Fibroblast of the aortic adventitia (primary cell): ENCODE measurements around the gene KLHDC9. TPM values are rescaled to one million over a fixed set of nuclear protein-coding genes. Genes with fewer than 3 reads are reported as not detected.

Experiments
- DNase-seq: peaks from one replicate; pipeline ENCODE4 v3.0.0-alpha.2; 2010; ENCODE audit warnings: low read depth
- H3K4me3 ChIP-seq: 2 replicates; pipeline ENCODE4 v1.5.1; 2011; ENCODE audit warnings: low read depth, mild to moderate bottlenecking, control low read depth, low read length, moderate library complexity
- total RNA-seq: library from RNA; depleted of rRNA; stranded (reverse); fragments of >200 nt; gene quantifications from 2 replicates; pipeline ENCODE4 v1.2.3, GENCODE V29; 2012; ENCODE audit warnings: low replicate concordance
- TF ChIP-seq, protein P1 (sequence below): IDR thresholded peaks from 2 replicates; pipeline ENCODE4 v1.5.1; 2011; ENCODE audit warnings: mild to moderate bottlenecking, low read length, control low read depth, inconsistent platforms; ENCODE audit not compliant: insufficient read depth

Gene KLHDC9
- total RNA-seq, 1 donor, result 0.90 TPM

DNA sequence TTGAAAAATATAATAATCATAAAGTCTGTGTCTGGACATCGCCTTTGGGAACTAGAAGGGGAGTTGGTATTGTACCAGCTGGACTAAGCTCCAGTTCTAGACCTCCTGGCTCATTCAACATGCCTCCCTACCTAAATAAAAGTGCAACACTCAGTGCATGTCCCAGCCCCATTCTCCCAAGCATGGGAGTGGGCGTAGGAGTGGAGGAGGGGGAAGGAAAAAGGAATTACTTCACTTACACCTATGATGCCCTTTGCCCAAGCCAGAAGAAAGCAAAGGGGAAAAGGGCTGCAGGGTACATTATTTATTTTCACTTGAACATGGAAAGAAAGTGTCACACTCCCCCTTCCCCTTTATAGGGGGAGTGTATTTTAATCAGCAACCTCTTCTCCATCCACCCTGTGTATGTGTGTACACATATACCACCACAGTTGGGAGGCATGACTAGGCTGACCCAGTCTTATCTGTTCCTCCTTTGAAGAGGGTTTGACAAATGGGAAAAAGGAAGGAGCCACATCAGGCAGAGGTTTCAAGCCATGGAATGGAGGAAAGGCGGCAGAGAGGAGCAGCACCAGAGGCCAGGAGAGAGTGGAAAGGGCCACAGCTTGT lies 23.0 kb downstream of the KLHDC9 start:
- DNase-seq, result no peak
- TF ChIP-seq, protein P1, sequence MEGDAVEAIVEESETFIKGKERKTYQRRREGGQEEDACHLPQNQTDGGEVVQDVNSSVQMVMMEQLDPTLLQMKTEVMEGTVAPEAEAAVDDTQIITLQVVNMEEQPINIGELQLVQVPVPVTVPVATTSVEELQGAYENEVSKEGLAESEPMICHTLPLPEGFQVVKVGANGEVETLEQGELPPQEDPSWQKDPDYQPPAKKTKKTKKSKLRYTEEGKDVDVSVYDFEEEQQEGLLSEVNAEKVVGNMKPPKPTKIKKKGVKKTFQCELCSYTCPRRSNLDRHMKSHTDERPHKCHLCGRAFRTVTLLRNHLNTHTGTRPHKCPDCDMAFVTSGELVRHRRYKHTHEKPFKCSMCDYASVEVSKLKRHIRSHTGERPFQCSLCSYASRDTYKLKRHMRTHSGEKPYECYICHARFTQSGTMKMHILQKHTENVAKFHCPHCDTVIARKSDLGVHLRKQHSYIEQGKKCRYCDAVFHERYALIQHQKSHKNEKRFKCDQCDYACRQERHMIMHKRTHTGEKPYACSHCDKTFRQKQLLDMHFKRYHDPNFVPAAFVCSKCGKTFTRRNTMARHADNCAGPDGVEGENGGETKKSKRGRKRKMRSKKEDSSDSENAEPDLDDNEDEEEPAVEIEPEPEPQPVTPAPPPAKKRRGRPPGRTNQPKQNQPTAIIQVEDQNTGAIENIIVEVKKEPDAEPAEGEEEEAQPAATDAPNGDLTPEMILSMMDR, result no peak
- no peak overlapping the region for H3K4me3 ChIP-seq

DNA sequence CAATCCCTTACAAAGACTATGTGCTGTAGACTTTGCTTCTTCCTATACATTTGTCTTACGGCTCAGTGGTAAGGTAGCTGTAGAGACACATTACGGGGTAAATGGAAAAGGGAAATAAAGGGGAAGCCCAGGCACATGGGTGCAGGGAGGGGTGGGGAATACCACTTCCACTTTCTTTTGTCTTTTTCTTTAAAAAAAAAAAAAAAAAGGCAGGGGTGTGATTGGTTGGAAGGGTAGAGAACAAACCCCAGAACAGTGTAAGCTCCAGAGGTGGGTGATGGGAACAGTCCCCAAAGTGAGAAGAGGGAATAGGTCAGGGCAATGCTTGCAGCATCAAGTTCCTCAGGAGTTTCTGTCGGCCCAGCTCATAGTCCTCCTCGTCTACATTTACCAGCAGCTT lies 23.7 kb downstream of the KLHDC9 start:
- DNase-seq, result no peak
- TF ChIP-seq, protein P1, result no peak
- no peak overlapping the region for H3K4me3 ChIP-seq

DNA sequence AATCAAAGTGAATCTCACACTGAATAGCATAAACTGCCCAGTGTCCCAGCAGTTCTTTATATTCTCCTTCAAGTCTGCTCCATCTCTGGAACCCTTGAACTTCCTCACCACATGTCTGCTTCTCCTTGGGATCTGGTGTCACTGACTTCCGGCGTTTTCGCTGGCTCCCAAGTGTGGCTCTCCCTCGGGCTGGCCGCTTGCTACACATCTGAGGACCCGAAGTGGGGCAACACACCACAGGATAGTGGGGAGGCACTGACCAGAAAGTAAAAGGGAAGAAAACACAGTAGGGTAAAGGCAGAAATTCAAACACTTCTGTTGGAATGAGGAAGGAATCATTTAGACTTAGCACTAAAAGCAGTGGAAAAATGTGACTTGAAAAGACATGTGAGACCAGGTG lies 24.8 kb downstream of the KLHDC9 start:
- no peak for DNase-seq
- TF ChIP-seq, protein P1, result no peak
- no peak overlapping the region for H3K4me3 ChIP-seq

DNA sequence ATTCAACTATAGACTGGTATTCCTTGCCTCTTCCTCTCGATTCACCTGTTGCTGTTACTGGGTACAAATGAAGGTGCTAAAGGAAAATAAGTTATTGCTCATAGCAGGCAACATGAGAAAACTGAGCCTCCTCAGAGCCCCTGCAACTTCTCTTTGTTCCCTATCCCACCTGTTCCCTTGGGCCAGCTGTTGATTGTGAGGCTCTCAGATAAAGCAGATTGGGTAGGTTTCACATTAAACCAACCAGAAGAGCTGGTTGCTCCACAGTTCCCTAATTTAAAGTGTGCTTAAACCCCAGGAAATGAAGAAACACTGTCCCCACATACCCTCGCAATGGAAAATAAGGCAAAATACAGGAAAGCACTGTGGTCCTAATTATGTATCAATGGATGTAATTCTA lies 29.5 kb downstream of the KLHDC9 start:
- TF ChIP-seq, protein P1, result no peak
- DNase-seq, result no peak
- H3K4me3 ChIP-seq, result no peak overlapping the region

DNA sequence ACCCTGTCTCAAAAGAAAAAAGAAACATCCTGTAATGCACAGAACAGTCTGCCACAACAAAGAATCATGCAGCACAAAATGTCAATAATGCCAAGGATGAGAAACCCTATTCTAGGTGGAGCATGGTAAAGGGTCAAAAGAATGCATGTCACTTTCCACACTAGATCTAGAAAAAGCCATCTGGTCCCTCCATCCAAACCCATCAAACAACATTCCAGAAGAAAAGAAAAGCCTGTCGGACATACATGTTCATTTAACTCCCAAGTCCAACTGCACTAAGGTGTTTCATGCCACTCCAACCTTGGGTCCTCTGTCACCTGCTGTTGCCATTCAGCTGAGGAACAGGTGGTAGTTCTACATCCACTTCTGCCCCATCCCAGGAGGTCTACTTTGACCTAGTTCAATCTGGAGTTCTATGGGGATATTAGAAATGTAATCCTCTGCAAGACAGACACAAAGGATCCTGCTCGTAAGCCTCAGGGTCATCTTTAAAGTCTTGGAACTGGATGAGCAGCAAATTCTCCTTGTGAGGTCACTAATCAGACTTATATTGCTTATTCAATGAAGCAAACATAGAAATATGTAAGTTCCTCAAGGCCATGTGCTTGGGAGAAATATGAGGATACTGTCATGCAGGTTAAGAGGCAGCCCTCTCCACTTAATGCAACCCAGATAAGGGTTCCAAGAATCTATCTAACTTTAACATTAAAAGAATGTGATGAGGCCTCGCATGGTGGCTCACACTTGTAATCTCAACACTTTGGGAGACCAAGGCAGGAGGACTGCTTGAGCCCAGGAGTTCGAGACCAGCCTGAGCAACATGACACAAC lies 30.6 kb downstream of the KLHDC9 start:
- no peak for DNase-seq
- TF ChIP-seq, protein P1, result no peak

DNA sequence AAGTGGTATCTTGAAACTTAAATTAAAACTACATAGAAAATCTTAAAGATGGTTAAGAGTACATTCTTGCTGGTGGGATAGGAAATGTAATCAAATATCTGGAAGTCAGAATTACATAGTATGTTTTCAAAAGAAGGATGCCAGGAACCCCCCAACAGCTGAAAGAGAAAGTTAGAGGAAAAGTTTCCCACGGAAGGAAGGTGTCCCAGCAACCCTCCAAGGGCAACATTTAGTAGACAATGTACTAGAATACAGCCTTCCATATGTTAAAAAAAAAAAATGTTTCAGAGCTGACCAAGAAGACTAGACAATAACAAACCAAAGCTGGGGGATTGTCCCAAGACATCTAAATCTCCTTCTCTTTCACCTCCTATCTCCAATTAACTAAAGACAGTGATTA lies 32.1 kb downstream of the KLHDC9 start:
- no peak for DNase-seq
- TF ChIP-seq, protein P1, result no peak
- peak overlapping the region; percentile 99 for H3K4me3 ChIP-seq

More for the DNA sequence above, 30.6 kb downstream of the KLHDC9 start:
- no peak overlapping the region for H3K4me3 ChIP-seq
